Hypothalamus (tissue), 51 donors: ENCODE data around the gene RGPD3.

Source experiments
- DNase-seq, 51 donors: peaks; one replicate each; lab custom pipeline; 2025; lab: John Stamatoyannopoulos, UW

RGPD3 gene

GRCh38 chr2:106343274-106343673 is 124.9 kb downstream of the RGPD3 start:
- no peak for DNase-seq

GRCh38 chr2:106342831-106343251 is 125.4 kb downstream of the RGPD3 start:
- DNase-seq, result no peak

GRCh38 chr2:106341666-106342065 is 126.5 kb downstream of the RGPD3 start:
- no peak for DNase-seq
